Stimulated activated effector memory CD8-positive, alpha-beta T cell treated with anti-CD3 and anti-CD28 coated beads, Interleukin-12 subunit alpha, Interleukin-12 subunit beta, amount 100 ng/mL, for 72 hours (primary cell): Measurements from ENCODE around the gene WDR31.
"Not testable (repeated sequence)": the region's sequence is repeated elsewhere in the genome, so short reads cannot be mapped to it uniquely, and the experiment has no call there.

Source experiments
- ATAC-seq: fragments of 150-1000 bp; cut with Tn5 transposase; 2 replicates; pipeline ENCODE4 v1.10.0; 2021
- DNase-seq, 2 donors: peaks; one replicate each; pipeline ENCODE4 v3.0.0; 2021 to 2022; ENCODE audit warnings: low spot score in 2 of 2
- H3K27ac Mint-ChIP-seq: one replicate; pipeline ENCODE4 v1.8.0; 2022; ENCODE audit warnings: mild to moderate bottlenecking, mixed read lengths
- H3K36me3 Mint-ChIP-seq: one replicate; pipeline ENCODE4 v1.8.0; 2022; ENCODE audit warnings: mild to moderate bottlenecking, mixed read lengths
- H3K4me1 Mint-ChIP-seq: one replicate; pipeline ENCODE4 v1.8.0; 2022; ENCODE audit warnings: mixed read lengths
- H3K4me3 Mint-ChIP-seq: one replicate; pipeline ENCODE4 v1.8.0; 2022; ENCODE audit warnings: mild to moderate bottlenecking, mixed read lengths
- H3K9me3 Mint-ChIP-seq: one replicate; pipeline ENCODE4 v1.8.0; 2022; ENCODE audit warnings: mixed read lengths

Gene WDR31

GRCh38 chr9:113298924-113299770, 40.9 kb downstream of the WDR31 start:
- no peak overlapping the region for H3K27ac Mint-ChIP-seq
- no peak overlapping the region for H3K4me3 Mint-ChIP-seq

DNA sequence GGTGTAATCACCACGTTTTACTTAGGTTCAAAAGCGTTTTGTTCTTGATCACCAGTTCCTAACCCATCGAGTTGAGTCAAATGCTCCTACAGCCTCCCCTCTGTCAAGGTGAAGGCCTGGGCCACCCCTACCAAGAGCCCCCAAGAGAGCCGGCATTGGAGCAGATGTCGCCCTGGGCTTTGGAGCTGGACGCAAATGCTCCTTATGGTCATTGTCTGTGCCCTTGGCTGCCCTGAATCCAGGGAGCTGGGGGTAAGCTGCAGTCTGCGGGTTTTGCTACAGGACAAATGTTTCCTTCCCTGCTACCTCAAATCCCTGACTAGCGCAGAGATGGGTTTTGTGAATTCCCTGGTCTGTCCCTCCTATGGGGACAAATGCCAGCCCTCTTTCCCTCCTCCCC, 41.8 kb downstream of the WDR31 start:
- H3K27ac Mint-ChIP-seq = no peak overlapping the region
- no peaks in the 10 kb centered on the region for H3K4me1 Mint-ChIP-seq

More at GRCh38 chr9:113298924-113299770, 40.9 kb downstream of the WDR31 start:
- ATAC-seq (no peak), DNase-seq (no peak)
- no peaks in the 10 kb centered on the region for H3K9me3 Mint-ChIP-seq
- H3K36me3 Mint-ChIP-seq = no peaks in the 10 kb centered on the region
- H3K4me1 Mint-ChIP-seq = no peaks in the 10 kb centered on the region

DNA sequence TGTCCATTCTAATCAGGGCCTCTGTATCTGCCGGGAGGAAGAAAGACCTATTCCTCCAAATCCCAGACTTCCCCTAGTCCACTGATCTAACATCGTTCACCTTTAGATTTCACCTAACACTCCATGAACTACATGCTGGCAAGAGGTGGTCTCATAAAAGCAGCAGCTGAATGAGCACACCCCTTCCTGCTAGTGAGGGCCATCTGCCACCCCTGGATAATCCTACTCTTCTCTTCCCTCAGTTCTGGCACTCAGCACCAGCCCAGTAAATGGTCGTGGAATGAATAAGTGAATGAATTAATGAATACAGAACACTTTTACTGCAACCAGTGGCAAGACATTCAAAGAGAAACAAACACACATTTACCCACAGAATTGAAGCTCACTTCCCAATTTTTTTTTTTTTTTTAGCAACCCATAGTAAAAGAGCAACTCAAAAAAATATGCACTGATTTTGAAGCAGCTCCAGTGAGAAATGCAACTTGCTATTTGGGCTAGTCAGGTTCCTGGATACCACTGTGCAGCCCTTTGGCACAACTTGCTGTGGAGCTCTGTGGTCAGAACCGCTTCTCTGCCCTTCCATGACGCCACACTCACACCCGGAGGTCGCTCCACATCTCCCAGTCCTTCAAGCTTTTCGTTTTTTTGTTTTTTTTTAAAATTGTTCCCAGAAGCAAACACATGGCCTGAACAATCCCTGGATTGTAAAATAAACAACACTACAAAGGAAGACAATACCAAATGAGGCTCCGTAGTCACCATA, 43.1 kb downstream of the WDR31 start:
- H3K9me3 Mint-ChIP-seq = no peaks in the 10 kb centered on the region
- H3K27ac Mint-ChIP-seq = no peak overlapping the region
- DNase-seq (no peak), ATAC-seq (no peak)
- H3K36me3 Mint-ChIP-seq = no peaks in the 10 kb centered on the region
- H3K4me3 Mint-ChIP-seq = no peak overlapping the region
- H3K4me1 Mint-ChIP-seq = no peaks in the 10 kb centered on the region

More for the DNA sequence above, 41.8 kb downstream of the WDR31 start:
- Mint-ChIP-seq H3K36me3 (no peaks in the 10 kb centered on the region), H3K4me3 (no peak overlapping the region), H3K9me3 (no peaks in the 10 kb centered on the region)
- ATAC-seq (no peak), DNase-seq (no peak)

DNA sequence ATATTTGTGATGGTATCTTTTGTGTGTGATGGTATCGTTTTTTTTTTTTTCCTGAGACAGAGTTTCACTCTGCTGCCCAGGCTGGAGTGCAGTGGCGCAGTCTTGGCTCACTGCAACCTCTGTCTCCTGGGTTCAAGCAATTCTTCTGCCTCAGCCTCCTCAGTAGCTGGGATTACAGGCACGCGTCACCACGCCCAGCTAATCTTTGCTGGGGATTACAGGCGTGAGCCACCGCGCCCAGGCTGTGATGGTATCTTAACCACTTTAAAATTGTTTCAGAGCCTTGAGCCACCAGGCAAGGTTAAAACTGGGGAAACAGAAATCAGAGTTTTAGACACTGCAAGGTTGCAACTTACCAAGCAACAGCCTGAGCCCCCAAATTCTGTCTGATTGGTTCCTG, 43.8 kb downstream of the WDR31 start:
- H3K9me3 Mint-ChIP-seq, H3K27ac Mint-ChIP-seq, H3K36me3 Mint-ChIP-seq, ATAC-seq, H3K4me3 Mint-ChIP-seq, H3K4me1 Mint-ChIP-seq, DNase-seq: not testable (repeated sequence)

DNA sequence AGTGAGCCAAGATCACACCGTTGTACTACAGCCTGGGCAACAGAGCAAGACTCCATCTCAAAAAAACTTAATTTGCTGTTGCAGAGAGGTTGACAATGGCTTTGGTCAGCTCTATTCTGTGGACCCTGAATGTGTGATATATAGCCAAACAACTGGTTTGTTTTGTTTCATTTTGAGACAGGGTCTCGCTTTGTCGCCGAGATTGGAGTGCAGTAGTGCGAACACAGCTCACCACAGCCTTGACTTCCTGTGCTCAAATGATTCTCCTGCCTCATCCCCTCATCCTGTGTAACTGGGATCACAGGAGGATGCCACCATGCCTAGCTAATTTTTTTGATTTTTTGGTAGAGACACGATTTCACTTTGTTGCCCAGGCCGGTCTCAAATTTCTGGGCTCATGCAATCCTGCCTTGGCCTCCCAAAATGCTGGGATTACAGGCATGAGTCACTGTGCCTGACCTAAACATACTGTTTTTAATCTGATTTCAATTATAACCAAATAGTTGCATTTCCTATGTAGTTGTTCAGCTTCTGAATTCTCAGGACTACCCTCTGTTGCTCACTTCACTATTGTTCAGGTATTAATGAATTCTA, 46.7 kb downstream of the WDR31 start:
- peak; percentile 56 for ATAC-seq
- no peak for DNase-seq
- Mint-ChIP-seq H3K36me3 (no peaks in the 10 kb centered on the region), H3K4me1 (no peaks in the 10 kb centered on the region), H3K4me3 (no peak overlapping the region), H3K9me3 (no peaks in the 10 kb centered on the region), H3K27ac (peak overlapping the region; percentile 52)

GRCh38 chr9:113290052-113290607, 49.9 kb downstream of the WDR31 start:
- H3K9me3 Mint-ChIP-seq = no peaks in the 10 kb centered on the region
- no peak overlapping the region for H3K27ac Mint-ChIP-seq
- ATAC-seq (no peak), DNase-seq (no peak)
- no peaks in the 10 kb centered on the region for H3K36me3 Mint-ChIP-seq
- H3K4me1 Mint-ChIP-seq = no peaks in the 10 kb centered on the region
- H3K4me3 Mint-ChIP-seq = no peak overlapping the region

DNA sequence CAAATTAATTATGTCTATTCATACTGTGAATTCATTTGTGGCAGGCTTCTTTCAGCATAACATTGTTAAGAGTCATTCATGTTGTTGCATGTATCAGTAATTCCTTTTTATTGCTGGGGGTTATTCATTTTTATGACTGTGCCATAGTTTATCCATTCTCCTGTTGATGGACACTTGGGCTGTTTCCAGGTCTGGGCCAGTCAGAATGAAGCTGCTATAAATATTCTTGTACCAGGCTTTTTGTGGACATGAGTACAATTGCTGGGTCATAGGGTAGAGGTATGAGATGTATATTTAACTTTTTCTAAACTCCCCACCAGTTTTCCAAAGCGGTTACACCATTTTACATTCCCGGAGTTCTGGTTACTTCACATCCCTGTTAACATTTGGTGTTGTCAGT, 51.0 kb downstream of the WDR31 start:
- Mint-ChIP-seq H3K4me3 (no peak overlapping the region), H3K9me3 (no peaks in the 10 kb centered on the region), H3K4me1 (no peaks in the 10 kb centered on the region), H3K27ac (no peak overlapping the region), H3K36me3 (no peaks in the 10 kb centered on the region)
- DNase-seq (no peak), ATAC-seq (no peak)

GRCh38 chr9:113281356-113281755, 58.7 kb downstream of the WDR31 start:
- peaks cover 27% of the 10 kb centered on the region for H3K4me1 Mint-ChIP-seq
- ATAC-seq (no peak), DNase-seq (no peak)
- H3K36me3 Mint-ChIP-seq = no peaks in the 10 kb centered on the region
- no peak overlapping the region for H3K4me3 Mint-ChIP-seq
- H3K27ac Mint-ChIP-seq = peak overlapping the region; percentile 56
- H3K9me3 Mint-ChIP-seq = no peaks in the 10 kb centered on the region

GRCh38 chr9:113278840-113279239, 61.2 kb downstream of the WDR31 start:
- ATAC-seq = no peak
- Mint-ChIP-seq H3K9me3 (no peaks in the 10 kb centered on the region), H3K27ac (no peak overlapping the region), H3K4me3 (no peak overlapping the region), H3K36me3 (no peaks in the 10 kb centered on the region), H3K4me1 (peaks cover 33% of the 10 kb centered on the region)
- no peak for DNase-seq

DNA sequence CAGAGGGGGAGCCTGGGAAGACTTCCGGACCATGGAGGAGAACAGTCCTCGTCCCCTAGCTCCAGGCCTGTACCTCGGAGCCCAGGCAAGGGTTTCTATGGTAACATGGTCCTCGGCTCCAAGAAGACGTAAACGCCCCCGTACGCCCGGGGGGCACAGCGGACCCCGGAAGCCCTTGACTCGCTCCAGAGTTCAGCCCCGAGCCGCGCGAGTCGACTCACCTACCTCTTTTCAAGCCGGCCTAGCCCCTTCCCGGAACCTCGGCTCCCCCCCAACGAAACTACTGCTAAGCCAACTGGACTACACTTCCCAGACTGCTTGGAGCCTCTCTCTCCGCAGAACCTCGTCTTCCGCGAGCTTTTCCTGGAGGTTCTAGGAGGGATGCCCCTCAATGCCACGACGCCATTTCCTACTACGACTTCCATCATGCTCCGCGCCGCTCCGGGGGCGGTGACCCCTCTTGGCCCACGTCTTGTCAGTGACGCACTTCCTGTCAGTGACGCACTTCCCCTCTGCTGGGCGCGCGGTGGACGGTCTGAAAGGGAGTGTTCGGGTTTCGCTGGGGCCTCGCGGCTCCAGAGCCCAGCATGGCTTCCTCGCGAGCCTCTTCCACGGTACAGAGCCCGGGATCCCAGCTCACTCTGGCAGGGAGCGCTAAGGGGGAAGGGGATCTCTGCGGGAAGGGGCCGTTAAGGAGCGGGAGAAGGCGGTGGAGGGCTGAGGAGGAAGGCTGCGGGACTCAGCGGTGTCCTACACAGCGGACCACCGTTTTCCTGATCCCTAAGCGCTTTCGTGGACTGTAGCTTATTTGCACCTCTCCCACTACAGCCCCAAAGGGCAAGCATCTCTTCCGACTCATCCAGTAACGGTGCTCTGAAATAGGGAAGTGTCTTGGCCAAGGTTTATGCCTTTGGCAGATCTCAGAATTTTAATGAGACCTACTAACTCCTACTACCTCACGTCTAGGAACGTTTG, 64.6 kb downstream of the WDR31 start, which contains the start of the genes CDC26 and PRPF4:
CDC26 (minus strand) TSS at position 416 of the 975 bp plus-strand sequence. CDS start 3,065 bp downstream, outside the sequence.
PRPF4 (plus strand) TSS at position 502 of the 975 bp plus-strand sequence; CDS start at position 588, 86 bp downstream.
- no peak within 1 kb of the TSS for H3K4me3 Mint-ChIP-seq
- peaks cover 26% of the 10 kb centered on the region for H3K4me1 Mint-ChIP-seq
- peak; percentile 99 for ATAC-seq
- H3K27ac Mint-ChIP-seq = no peak within 1 kb of the TSS
- DNase-seq = peak; percentile 83 to 96
- H3K9me3 Mint-ChIP-seq = no peaks in the 10 kb centered on the region
- peaks cover 31% of the 10 kb centered on the region for H3K36me3 Mint-ChIP-seq

- ATAC-seq = peak; percentile 20
- no peak for DNase-seq
- Mint-ChIP-seq H3K4me3 (no peak overlapping the region), H3K9me3 (no peaks in the 10 kb centered on the region), H3K27ac (no peak overlapping the region), H3K36me3 (peaks cover 40% of the 10 kb centered on the region), H3K4me1 (peaks cover 22% of the 10 kb centered on the region)
Measured at GRCh38 chr9:113274474-113275156, 65.5 kb downstream of the WDR31 start.

- Mint-ChIP-seq H3K4me1 (peaks cover 18% of the 10 kb centered on the region), H3K9me3 (no peaks in the 10 kb centered on the region), H3K27ac (peak overlapping the region; percentile 21), H3K36me3 (peaks cover 87% of the 10 kb centered on the region), H3K4me3 (no peak overlapping the region)
- DNase-seq (no peak), ATAC-seq (no peak)
Measured at GRCh38 chr9:113269871-113270270, 70.2 kb downstream of the WDR31 start.

- no peaks in the 10 kb centered on the region for H3K9me3 Mint-ChIP-seq
- peaks cover 16% of the 10 kb centered on the region for H3K4me1 Mint-ChIP-seq
- H3K36me3 Mint-ChIP-seq = peaks cover 92% of the 10 kb centered on the region
- peak overlapping the region; percentile 21 for H3K27ac Mint-ChIP-seq
- no peak overlapping the region for H3K4me3 Mint-ChIP-seq
- DNase-seq = no peak
- peak; percentile 87 for ATAC-seq
Measured at GRCh38 chr9:113269355-113269754, 70.7 kb downstream of the WDR31 start.
